Loucy (cell line): Measurements from ENCODE around the gene KLK12.

Experiments used
- H2AFZ ChIP-seq: fragments of 200-600 bp; sonication (generic); 2 replicates; pipeline ENCODE4 v1.6.0; 2016; ENCODE audit warnings: antibody characterized with exemption, mild to moderate bottlenecking, low read length, moderate library complexity
- H3F3A ChIP-seq: fragments of 200-600 bp; 2 replicates; pipeline ENCODE4 v1.6.0; 2016; ENCODE audit warnings: antibody characterized with exemption, low read depth, mild to moderate bottlenecking
- H3K27me3 ChIP-seq: fragments of 200-600 bp; sonication (generic); 2 replicates; pipeline ENCODE4 v1.6.1; 2014; ENCODE audit warnings: low read length, mild to moderate bottlenecking; ENCODE audit not compliant: insufficient read depth, poor library complexity, severe bottlenecking
- H3K36me3 ChIP-seq: fragments of 200-600 bp; sonication (generic); 2 replicates; pipeline ENCODE4 v1.6.1; 2016; ENCODE audit warnings: low read length; ENCODE audit not compliant: insufficient read depth
- H3K4me1 ChIP-seq: fragments of 200-600 bp; sonication (generic); 2 replicates; pipeline ENCODE4 v1.5.1; 2014; ENCODE audit warnings: low read length, mild to moderate bottlenecking; ENCODE audit not compliant: insufficient read depth, poor library complexity, severe bottlenecking
- H3K4me2 ChIP-seq: fragments of 200-600 bp; sonication (generic); 2 replicates; pipeline ENCODE4 v1.6.0; 2014; ENCODE audit warnings: antibody characterized with exemption, low read length, low read depth, mild to moderate bottlenecking; ENCODE audit not compliant: poor library complexity, severe bottlenecking
- H3K4me3 ChIP-seq: fragments of 200-600 bp; sonication (generic); 2 replicates; pipeline ENCODE4 v1.5.1; 2014; ENCODE audit warnings: low read length, mild to moderate bottlenecking, mixed read lengths; ENCODE audit not compliant: poor library complexity, severe bottlenecking
- H3K79me2 ChIP-seq: fragments of 200-600 bp; sonication (generic); 2 replicates; pipeline ENCODE4 v1.6.1; 2014; ENCODE audit warnings: low read length; ENCODE audit not compliant: insufficient read depth
- H3K9ac ChIP-seq: fragments of 200-600 bp; sonication (generic); 2 replicates; pipeline ENCODE4 v1.6.0; 2014; ENCODE audit warnings: mild to moderate bottlenecking, low read depth, low read length, moderate library complexity; ENCODE audit not compliant: poor library complexity, severe bottlenecking
- H3K9me2 ChIP-seq: fragments of 200-600 bp; sonication (generic); replicated peaks from 2 replicates; pipeline ENCODE4 v1.6.1; 2016; ENCODE audit warnings: low read depth, low read length, mixed read lengths
- H3K9me3 ChIP-seq: fragments of 200-600 bp; sonication (generic); 2 replicates; pipeline ENCODE4 v1.6.1; 2014; ENCODE audit warnings: mild to moderate bottlenecking, antibody characterized with exemption, low read length, low read depth; ENCODE audit not compliant: insufficient read depth
- H4K20me1 ChIP-seq: fragments of 200-600 bp; sonication (generic); 2 replicates; pipeline ENCODE4 v1.6.0; 2014; ENCODE audit warnings: antibody characterized with exemption, low read length, mild to moderate bottlenecking; ENCODE audit not compliant: insufficient read depth, poor library complexity, severe bottlenecking
- EZH2phosphoT487 ChIP-seq: fragments of 200-600 bp; IDR thresholded peaks from 2 replicates; pipeline ENCODE4 v1.6.1; 2018; ENCODE audit warnings: antibody characterized with exemption, mild to moderate bottlenecking, moderate library complexity, borderline replicate concordance
- TF ChIP-seq, protein P1 (sequence below): fragments of 200-600 bp; sonication (generic); conservative IDR thresholded peaks from 2 replicates; pipeline ENCODE4 v1.5.1; 2014; ENCODE audit warnings: mild to moderate bottlenecking, antibody characterized with exemption, low read length

Gene KLK12

GRCh38 chr19:50998686-50999085 lies 36.1 kb downstream of the KLK12 start:
- Histone ChIP-seq H3K36me3 (no peaks in the 10 kb centered on the region), H3K4me2 (no peak overlapping the region)

GRCh38 chr19:50998061-50998460 lies 36.7 kb downstream of the KLK12 start:
- Histone ChIP-seq H3K27me3 (no peaks in the 10 kb centered on the region), H3K9me2 (no peaks in the 10 kb centered on the region), H3F3A (no peaks in the 10 kb centered on the region), H3K9me3 (peaks cover 5% of the 10 kb centered on the region; the same call in 1 of the 2 replicates), H3K9ac (no peak overlapping the region), H2AFZ (no peak overlapping the region), H3K4me2 (no peak overlapping the region), H4K20me1 (no peaks in the 10 kb centered on the region), H3K79me2 (no peaks in the 10 kb centered on the region), H3K36me3 (no peaks in the 10 kb centered on the region), H3K4me3 (no peak overlapping the region), H3K4me1 (no peaks in the 10 kb centered on the region)
- TF ChIP-seq, protein P1, sequence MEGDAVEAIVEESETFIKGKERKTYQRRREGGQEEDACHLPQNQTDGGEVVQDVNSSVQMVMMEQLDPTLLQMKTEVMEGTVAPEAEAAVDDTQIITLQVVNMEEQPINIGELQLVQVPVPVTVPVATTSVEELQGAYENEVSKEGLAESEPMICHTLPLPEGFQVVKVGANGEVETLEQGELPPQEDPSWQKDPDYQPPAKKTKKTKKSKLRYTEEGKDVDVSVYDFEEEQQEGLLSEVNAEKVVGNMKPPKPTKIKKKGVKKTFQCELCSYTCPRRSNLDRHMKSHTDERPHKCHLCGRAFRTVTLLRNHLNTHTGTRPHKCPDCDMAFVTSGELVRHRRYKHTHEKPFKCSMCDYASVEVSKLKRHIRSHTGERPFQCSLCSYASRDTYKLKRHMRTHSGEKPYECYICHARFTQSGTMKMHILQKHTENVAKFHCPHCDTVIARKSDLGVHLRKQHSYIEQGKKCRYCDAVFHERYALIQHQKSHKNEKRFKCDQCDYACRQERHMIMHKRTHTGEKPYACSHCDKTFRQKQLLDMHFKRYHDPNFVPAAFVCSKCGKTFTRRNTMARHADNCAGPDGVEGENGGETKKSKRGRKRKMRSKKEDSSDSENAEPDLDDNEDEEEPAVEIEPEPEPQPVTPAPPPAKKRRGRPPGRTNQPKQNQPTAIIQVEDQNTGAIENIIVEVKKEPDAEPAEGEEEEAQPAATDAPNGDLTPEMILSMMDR: no peak
- no peak for TF ChIP-seq EZH2phosphoT487

More at GRCh38 chr19:50998686-50999085, 36.1 kb downstream of the KLK12 start:
- H3K4me3 ChIP-seq: no peak overlapping the region
- no peak for TF ChIP-seq EZH2phosphoT487
- TF ChIP-seq, protein P1: no peak
- no peak overlapping the region for H2AFZ ChIP-seq
- peaks cover 5% of the 10 kb centered on the region; the same call in 1 of the 2 replicates for H3K9me3 ChIP-seq
- no peak overlapping the region for H3K9ac ChIP-seq
- H3F3A ChIP-seq: no peaks in the 10 kb centered on the region
- no peaks in the 10 kb centered on the region for H3K4me1 ChIP-seq
- no peaks in the 10 kb centered on the region for H3K27me3 ChIP-seq
- H3K9me2 ChIP-seq: no peaks in the 10 kb centered on the region
- no peaks in the 10 kb centered on the region for H4K20me1 ChIP-seq
- no peaks in the 10 kb centered on the region for H3K79me2 ChIP-seq

- H3K9me3 ChIP-seq: no peaks in the 10 kb centered on the region; the same call in 1 of the 2 replicates
- TF ChIP-seq, protein P1: no peak
- TF ChIP-seq EZH2phosphoT487: no peak
- H3K4me1 ChIP-seq: no peaks in the 10 kb centered on the region
- no peaks in the 10 kb centered on the region for H3K36me3 ChIP-seq
- H3K27me3 ChIP-seq: no peaks in the 10 kb centered on the region
- H4K20me1 ChIP-seq: no peaks in the 10 kb centered on the region
- no peak overlapping the region for H3K4me2 ChIP-seq
- no peak overlapping the region for H3K9ac ChIP-seq
- H3K9me2 ChIP-seq: no peaks in the 10 kb centered on the region
- no peak overlapping the region for H3K4me3 ChIP-seq
- H3K79me2 ChIP-seq: no peaks in the 10 kb centered on the region
- H3F3A ChIP-seq: no peaks in the 10 kb centered on the region
- no peak overlapping the region for H2AFZ ChIP-seq
Observed at GRCh38 chr19:50994129-50994528, 40.7 kb downstream of the KLK12 start.
